Glomerular visceral epithelial cell (primary cell): Measurements from ENCODE around the gene PHTF1.
A peak's percentile ranks its signal among the peaks of the same experiment; 100 is the strongest.
"Not testable (repeated sequence)": the region's sequence is repeated elsewhere in the genome, so short reads cannot be mapped to it uniquely, and the experiment has no call there.

Experiments used
- DNase-seq: peaks from one replicate; pipeline ENCODE4 v3.0.0-alpha.2; 2016; ENCODE audit errors: extremely low spot score

Gene PHTF1

DNA sequence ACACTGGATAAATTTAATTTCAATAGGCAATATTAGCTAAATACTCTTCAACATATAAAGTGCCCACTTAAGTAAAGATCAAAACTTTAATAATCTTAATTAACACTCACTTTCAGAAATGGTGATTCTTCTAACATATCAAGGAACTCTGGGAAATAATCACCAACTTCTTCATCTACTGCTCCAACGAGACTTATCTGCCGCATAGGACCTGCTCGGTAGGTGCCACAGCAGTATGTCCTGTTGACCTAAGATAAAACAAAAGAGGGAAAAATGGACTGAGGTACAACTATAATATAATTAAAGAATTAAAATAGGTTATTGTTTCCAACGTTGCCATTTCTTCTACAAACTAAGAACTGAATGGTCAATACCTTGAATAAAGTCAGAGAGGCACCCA is 18.3 kb upstream of the PHTF1 start:
- no peak for DNase-seq

DNA sequence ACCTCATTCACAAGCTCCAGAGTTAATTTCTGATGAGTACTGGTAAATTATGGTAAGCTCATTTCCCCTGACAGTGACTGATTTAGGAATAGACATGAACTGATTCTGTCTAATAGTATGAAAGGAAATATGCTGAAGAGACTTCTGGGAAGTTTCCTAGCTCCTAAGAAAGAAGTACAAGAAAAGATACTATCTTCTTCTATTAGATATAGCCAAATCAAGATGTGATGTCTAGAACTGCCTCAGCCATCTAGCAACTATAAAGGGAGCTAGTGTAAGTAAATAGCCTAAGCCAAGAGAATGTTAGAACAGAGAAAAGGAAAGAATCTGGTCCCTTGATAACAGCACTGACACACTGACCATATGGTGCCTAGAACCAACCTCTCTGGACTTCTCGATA is 10.7 kb upstream of the PHTF1 start:
- DNase-seq: no peak

DNA sequence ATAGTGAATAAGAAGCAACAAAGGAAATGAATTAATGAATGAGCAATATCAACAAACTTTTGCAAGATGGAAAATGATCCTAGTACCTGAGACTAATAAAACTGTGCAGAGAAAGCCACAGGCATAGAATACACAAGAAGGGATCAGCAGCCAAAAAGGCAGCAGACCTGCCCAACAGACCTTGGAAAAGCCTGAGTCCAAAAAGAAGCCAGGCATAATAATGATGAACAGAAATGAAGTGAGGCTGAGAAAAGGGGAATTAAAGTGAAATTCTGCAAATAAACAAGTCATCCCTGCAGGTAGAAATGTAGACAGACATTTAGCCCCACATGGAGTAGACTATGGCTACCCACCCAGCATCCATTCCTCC is 10.3 kb upstream of the PHTF1 start:
- no peak for DNase-seq

DNA sequence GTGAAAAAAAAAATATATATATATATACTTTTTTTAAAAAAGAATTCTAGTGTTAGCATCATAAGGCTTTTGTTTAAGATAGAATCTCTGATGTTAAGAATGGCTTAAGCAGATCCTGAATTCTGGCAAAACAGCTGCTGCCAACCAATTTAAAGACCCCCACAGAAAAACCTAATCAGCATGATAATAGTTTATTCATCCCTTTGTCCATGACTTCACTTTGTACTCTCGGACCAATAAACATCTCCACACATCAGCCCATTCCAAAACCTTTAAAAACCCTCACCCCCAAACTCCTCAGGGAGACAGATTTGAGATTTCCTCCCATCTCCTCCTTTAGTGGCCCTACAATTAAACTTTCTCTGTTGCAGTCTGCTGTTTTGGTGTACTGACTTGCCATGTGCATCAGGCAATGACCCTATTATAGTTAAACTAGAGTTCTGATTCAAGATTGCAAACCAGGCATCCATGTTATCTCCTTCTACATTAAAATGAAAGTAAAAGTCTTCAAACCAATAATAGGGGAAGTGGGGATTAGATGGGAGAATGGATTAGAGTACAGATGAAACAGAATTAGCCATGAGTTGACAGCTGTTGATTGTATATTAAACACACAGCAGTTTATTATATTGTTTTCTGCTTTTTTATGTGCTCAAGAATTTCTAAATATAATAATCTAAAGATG is 9.8 kb upstream of the PHTF1 start:
- no peak for DNase-seq

DNA sequence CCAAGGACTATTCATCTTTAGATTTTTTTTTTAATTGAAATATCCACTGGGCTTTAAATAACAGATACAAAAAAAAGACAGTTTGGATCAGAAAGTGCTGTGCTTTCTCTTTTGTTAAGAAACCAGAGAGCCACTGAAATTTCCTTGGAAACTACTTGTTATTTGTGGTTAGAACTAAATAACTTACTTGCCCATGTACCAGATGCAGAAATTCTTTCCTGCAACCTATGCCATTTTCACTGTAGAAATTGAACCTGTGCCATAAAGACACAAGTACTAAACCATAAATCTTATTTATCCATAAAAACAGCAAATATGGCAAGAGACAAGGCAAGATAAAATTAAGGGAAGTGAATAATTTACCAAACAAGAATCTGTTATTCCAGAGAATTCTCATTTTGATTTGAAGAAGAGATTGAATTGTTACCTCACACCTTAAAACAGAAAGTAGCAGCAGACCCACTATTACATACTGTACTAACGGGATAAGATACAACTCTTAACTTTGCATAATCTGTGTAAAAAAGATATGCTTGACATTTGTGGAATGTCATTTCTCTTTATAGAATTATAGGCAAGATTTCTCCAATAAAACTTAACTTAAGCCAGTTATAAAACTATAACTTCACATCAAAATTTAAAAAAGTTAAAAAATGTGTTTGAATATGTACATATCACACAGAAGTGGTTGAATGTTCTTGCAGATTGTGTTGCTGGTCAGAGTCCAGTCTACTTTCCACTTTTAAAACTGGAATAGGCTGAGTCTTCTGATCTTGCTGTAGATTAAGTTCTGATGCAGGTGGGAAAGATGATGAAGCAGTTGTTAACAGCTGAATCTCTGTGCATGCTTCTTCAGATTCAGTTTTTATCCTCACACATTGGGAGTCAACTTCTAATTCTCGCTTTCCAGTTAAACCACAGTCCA is 6.3 kb upstream of the PHTF1 start:
- DNase-seq: no peak

DNA sequence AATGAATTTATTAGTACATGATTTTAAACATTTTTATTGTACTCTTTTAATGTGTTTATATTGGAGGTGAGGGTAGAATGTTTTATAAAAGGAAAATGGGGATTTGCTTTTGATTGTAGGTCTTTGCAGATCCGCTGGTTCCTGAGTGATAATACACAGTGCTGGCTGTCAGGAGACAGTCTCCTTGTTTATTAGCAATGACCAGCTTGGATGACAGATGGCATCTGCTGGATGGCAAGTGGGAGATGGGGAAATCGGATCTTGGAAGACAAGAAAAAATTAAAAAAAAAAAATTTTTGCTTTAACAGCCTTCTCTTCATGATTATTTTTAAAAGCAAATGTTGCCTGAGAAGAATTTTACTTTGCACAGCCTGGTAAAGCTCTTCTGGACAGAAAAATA is 4.4 kb upstream of the PHTF1 start:
- DNase-seq: no peak

DNA sequence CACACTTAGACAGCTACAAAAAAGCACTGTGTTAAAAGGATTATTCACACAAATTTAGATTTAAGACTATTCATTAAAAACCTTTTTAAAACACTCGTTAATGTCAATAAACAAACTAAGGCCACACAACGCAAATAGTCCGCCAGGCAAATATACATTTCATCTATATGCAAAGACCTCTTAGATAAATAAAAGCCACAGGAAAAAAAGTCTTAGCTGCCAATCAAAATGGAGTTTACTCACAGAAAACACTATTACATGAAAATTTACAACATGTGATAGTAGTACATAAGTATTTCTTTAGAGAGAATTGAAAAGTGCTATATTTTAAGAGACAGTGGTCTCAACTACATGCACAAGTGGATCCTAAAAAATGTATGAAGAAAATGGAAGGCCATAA is 2.7 kb upstream of the PHTF1 start:
- no peak for DNase-seq

DNA sequence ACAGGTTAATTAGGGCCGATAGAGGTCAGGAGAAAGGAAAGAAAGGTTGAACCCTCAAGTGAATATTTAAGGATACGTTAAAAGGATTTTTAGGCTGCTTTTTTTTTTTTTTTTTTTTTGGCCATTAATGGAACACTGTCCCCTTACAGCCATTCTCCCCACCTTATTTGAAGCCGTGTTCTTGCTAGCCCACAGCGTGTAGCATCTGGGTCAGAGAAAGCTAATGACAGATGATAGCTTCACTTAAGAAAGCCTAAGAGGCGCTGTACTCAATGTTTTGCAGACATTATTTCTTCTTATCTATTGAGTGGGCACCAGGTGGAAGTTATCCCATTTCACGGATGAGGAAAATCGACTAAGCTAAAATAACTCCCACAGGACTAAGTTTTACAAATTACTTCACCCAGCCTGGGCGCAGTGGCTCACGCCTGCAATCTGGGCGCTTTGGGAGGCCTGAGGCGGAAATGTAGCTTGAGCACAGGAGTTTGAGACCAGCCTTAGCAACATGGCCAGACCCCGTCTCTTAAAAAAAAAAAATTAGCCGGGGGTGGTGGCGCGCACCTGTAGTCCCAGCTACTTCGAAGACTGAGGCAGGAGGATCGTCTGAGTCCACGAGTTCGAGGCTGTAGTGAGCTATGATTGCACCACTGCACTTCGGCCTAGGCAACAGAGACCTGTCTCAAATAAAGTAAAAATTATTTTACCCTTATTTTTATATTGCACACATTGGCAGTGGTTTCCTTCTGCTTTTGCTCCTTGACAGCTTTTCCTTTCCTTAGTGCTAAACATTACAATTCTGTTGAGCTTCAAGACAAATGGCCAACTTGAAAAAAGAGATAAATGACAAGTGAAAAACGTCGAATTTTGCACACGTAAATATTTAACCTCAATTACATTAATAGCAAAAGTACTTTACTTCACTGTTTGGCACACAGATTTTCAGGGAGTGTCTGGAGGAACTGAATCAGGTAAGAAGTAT is 1.1 kb upstream of the PHTF1 start:
- no peak for DNase-seq

DNA sequence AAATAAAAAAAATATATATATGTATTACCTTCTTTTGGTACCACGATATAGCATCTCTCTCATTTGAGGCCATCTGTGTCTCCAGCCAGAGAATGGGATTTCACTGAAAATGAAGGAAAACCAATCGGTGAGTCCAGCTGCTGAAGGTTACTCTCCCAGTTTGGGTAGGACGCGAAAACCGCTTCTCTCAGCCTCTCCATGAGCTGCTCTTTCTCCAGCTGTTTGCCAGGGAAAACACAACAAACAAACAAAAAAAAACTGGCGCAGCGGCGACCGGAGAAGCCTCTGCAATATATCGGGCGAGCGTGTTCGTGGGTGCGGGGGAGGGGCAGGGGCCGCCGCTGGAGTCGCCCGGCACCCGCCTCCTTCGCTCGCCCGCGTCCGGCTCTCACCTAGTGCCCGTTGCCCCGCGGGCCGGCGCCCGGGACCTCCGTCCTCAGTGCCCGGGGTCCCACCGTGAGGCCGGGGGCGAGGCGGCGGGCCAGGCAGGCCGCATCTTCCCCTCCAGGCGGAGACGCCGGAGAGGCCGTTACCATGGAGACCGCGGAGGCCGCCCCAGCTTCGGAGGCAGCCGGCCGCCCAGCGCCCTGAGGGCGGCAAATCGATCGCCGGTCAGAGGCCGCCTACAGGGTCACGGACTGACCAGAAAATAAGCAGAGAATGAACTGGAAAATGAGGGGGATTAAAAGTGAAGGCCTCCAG is 504 bp downstream of the PHTF1 start:
- peak; percentile 74 for DNase-seq

DNA sequence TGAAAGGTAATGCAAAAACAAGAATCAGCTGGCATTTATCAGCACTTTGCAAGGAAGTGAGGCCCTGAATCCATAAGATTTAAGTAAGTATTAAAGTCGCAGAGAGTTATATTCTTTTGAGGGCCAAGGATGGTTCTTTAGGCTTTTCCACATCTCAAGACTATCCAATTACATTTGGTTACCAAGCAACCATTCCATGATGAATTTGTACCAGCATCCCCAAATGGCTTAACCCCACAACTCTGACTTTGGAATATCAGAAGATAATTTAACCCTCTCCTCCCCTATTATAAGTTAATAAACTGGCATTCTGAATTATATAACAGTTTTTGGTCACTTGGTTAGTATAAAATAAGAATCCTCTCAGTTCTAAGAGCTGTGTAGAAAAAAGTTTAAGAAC is 2.8 kb downstream of the PHTF1 start:
- no peak for DNase-seq

DNA sequence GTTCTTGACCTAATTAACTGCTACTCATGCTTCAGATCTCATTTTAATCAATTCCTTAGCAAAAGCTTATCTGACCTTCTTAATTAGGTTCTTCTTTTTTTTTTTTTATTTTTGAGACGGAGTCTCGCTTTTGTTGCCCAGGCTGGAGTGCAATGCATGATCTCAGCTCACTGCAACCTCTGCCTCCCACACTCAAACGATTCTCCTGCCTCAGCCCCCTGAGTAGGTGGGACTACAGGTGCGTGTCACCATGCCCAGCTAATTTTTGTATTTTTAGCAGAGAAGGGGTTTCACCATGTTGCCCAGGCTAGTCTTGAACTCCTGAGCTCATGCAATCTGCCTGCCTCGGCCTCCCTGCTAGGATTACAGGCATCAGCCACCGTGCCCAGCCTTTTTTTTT is 6.0 kb downstream of the PHTF1 start:
- not testable (repeated sequence) for DNase-seq

DNA sequence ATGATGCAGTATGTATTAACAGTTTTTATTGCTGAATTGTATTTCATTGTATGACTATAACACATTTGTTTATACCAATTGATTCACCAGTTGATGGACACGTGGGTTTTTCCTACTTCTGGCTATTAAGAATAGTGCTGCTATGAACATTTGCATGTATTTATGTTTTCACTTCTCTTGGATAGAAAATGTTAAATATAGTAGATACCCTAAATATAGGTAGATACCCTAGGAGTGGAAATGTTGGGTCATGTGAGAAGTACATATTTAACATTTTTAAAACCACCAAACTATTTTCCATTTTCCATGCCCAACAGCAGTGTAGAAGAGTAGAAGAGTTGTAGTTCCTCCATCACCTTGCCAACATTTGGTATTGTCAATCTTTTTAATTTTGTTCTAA is 7.8 kb downstream of the PHTF1 start:
- no peak for DNase-seq

DNA sequence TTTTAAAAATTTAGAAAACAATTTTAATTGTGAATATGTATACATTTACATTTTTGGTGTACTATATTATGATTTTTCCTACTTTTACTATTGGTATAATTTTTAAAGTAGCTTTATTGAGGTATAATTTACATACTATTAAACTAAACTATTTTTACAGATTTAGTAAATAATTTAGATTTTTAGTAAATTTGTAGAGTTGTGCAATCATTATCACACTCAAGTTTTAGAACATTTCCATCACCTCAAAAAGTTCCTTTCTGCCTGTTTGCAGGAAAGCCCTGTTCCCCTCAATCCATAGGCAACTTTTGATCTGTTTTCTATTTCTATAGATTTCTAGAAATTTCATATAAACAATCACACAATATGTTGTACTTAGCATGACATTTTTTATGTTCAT is 8.2 kb downstream of the PHTF1 start:
- no peak for DNase-seq

DNA sequence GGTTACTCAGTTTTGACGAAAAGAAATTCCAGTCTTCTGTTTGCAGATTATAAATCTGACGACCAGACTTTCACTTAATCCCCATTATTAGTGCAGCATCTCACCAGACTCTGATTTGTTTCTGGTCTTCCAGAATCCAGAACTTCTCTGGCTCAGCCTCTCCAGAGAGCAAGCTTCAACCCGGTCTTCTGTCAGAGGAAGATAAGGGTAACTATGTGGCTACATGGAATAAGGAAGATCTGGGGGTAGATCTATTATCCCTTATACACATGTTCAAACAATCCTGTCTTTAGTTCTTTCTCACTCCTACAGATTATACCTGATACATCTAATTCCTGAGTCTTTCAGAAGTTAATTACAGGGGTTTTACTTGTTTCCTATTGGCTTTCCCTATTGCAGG is 9.9 kb downstream of the PHTF1 start:
- DNase-seq: no peak

DNA sequence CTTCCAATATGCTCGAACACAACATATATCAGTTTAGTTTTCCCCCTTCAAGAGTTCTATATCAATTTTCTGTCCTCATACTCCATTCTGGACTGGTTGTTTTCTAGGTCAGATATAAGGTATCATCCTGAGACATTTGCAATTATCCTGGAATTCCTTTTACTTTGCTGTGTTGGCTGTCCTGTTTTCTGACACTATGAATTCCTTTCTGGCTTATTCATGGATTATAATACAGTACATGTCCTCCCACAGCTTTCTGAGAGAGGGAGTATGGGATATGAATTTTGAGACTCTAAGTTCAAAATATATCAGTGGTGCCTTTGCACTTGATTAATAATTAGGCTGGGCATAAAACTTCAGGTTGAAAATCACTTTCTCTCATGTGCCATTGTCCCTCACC is 11.9 kb downstream of the PHTF1 start:
- DNase-seq: peak; percentile 4

DNA sequence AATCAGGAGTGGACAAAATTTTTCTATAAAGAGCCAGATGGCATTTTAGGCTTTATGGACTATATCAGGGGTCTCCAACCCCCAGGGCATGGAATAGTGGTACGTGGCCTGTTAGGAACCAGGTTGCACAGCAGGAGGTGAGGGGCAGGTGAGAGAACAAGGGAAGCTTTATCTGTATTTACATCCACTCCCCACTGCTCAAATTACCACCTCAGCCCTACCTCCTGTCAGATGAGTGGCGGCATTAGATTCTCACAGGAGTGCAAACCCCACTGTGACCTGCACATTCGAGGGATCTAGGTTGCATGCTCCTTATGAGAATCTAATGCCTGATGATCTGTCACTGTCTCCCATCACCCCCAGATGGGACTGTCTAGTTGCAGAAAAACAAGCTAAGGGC is 13.9 kb downstream of the PHTF1 start:
- DNase-seq: no peak

DNA sequence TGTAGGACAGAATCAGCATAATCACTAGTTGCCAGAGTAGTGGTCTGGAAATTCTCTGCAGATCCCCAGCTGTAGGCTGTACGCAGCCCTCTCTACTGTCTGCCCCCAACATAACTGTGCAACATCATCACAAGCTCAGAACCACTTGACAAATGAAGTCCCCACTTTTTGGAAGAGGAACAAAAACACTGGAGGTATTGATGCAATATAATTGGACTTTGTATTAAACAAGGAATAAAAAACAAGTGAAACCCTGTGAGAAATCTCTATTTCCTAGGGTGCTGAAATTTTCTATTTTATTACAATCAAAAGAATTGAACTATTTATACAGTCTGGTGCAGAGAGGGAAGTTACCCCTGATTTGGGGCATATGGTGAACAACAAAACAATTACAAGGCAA is 15.2 kb downstream of the PHTF1 start:
- no peak for DNase-seq

DNA sequence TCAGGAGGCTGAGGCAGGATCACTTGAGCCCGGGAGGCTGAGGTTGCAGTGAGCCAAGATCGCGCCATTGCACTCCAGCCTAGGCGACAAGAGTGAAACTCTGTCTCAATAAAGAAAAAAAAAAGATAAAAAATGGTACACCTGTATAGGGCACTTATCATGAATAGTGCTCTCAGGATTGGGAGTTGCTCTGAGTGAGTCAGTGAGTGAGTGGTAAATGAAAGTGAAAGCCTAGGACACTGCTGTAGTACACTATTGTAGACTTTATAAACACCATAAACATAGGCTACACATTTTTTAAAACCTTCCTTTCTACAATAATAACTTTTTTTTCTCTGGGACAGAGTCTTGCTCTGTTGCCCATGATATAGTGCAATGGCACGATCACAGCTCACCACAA is 16.8 kb downstream of the PHTF1 start:
- DNase-seq: no peak

DNA sequence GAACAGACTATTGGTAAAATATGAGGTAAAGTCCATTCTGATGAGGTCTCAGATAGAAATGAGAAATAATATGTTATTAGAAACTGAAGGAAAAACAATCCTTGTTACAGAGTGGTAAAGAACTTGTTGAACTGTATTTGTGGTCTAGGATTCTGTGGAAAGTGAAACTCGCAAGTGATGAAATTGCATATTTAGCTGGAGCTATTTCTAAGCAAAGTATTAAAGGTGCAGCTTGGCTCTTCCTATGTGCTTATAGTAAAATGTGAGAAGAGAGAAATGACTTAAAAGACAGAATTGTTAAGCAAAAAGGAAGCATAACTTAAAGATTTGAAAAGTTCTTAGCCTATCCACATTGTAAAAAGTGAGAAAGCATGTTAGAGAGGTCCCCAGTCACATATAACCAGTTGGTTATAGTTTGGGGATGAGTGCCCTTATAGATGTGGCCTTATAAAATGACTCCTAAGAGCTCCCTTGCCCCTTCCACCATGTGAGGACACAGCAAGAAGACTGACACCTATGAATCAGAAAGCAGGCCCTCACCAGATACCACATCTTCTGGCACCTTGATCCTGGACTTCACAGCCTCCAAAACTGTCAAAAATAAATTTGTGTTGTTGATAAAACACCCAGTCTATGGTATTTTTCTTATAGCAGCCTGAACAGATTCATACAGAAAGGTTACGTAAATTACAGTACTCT is 24.8 kb downstream of the PHTF1 start:
- DNase-seq: no peak

DNA sequence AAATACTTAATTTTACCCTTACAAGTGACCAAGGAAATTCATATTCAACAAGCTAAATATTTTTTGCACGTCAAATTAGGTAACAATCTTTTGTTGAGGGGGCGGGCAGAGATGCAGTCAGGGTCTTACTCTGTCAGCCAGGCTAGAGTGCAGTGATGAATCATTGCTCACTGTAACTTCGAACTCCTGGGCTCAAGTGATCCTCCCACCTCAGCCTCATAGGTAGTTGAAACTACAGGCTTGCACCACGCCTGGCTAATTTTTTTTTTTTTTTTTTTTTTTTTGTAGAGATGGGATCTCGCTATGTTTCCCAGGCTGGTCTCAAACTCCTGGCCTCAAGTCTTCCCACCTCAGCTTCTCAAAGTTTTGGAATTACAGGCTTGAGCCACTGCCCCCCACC is 26.5 kb downstream of the PHTF1 start:
- no peak for DNase-seq

DNA sequence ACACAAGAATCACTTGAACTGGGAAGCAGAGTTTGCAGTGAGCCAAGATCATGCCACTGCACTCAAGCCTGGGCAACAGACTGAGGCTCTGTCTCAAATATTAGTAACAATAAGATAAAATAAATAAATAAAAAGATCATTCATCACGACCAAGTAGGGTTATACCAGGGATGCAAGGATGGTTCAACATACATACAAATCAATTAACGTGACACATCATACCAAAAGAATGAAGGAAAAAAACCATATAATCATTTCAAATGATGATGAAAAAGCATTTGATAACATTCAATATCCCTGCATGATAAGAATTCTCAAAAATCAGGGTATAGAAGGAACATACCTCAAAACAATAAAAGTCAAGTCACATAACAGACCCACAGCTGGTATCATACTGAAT is 38.3 kb downstream of the PHTF1 start:
- DNase-seq: no peak
